TTC549 (cell line): ENCODE measurements around the gene GRM7.

Experiments
- FAIRE-seq: peaks from 2 replicates; lab custom pipeline; 2012; peaks lifted over from hg19 to GRCh38; lab: Jason Lieb, UNC

The GRM7 gene

GRCh38 chr3:7146529-7146928, 285.6 kb downstream of the GRM7 start:
- FAIRE-seq, result no peak

GRCh38 chr3:7158516-7158915, 297.6 kb downstream of the GRM7 start:
- no peak for FAIRE-seq

GRCh38 chr3:7160689-7161088, 299.8 kb downstream of the GRM7 start:
- FAIRE-seq, result no peak

- FAIRE-seq, result no peak
These were observed 305.5 kb downstream of the GRM7 start for GRCh38 chr3:7166460-7166859.

- FAIRE-seq, result no peak
These were observed 310.6 kb downstream of the GRM7 start for GRCh38 chr3:7171493-7171892.

- FAIRE-seq, result no peak
These were observed 312.1 kb downstream of the GRM7 start for GRCh38 chr3:7172996-7173395.

- FAIRE-seq, result no peak
These were observed 327.6 kb downstream of the GRM7 start for GRCh38 chr3:7188551-7188950.

GRCh38 chr3:7190095-7190494, 329.2 kb downstream of the GRM7 start:
- FAIRE-seq, result no peak

GRCh38 chr3:7193269-7193668, 332.4 kb downstream of the GRM7 start:
- FAIRE-seq, result no peak

- FAIRE-seq, result no peak
These were observed 333.3 kb downstream of the GRM7 start for GRCh38 chr3:7194071-7194835.

GRCh38 chr3:7195934-7196333, 335.0 kb downstream of the GRM7 start:
- FAIRE-seq, result no peak

GRCh38 chr3:7201784-7202183, 340.9 kb downstream of the GRM7 start:
- FAIRE-seq, result no peak

GRCh38 chr3:7203969-7204847, 343.3 kb downstream of the GRM7 start:
- no peak for FAIRE-seq

GRCh38 chr3:7204848-7205156, 343.9 kb downstream of the GRM7 start:
- no peak for FAIRE-seq

GRCh38 chr3:7205535-7205934, 344.6 kb downstream of the GRM7 start:
- FAIRE-seq, result no peak

- no peak for FAIRE-seq
These were observed 345.0 kb downstream of the GRM7 start for GRCh38 chr3:7205962-7206361.

- no peak for FAIRE-seq
These were observed 346.2 kb downstream of the GRM7 start for GRCh38 chr3:7207125-7207524.

GRCh38 chr3:7207928-7208327, 347.0 kb downstream of the GRM7 start:
- no peak for FAIRE-seq

- no peak for FAIRE-seq
These were observed 348.2 kb downstream of the GRM7 start for GRCh38 chr3:7209098-7209497.

GRCh38 chr3:7211740-7212139, 350.8 kb downstream of the GRM7 start:
- no peak for FAIRE-seq

GRCh38 chr3:7215706-7216105, 354.8 kb downstream of the GRM7 start:
- no peak for FAIRE-seq

- FAIRE-seq, result no peak
These were observed 365.5 kb downstream of the GRM7 start for GRCh38 chr3:7226393-7226792.

- no peak for FAIRE-seq
These were observed 377.8 kb downstream of the GRM7 start for GRCh38 chr3:7238565-7239295.
